ENCODE measurements around the gene GLT1D1. TPM values are rescaled to one million over a fixed set of nuclear protein-coding genes. Genes with fewer than 3 reads are reported as not detected.

GLT1D1 gene
- total and polyA plus RNA-seq, 12 donors, result 0.07 to 3.3 (median 0.66) TPM; not detected in 1

DNA sequence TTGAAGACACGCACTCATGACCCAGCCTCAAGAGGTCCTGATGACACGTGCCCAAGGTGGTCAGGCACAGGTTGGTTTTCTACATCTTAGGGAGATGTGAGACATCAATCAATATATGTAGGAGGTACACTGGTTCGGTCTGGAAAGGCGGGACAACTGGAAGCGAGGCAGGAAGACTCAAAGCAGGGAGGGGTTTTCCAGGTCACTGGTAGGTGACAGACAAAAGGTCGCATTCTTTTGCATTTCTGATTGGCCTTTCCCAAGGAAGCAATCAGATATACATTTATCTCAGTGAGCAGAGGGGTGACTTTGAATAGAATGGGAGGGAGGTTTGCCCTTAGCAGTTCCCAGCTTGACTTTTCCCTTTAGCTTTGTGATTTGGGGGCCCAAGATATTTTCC lies 38.6 kb downstream of the GLT1D1 start:
- Histone ChIP-seq H3K4me3 (no peak overlapping the region), H3K36me3 (no peaks in the 10 kb centered on the region), H3K27ac (no peak overlapping the region), H3K27me3 (no peaks in the 10 kb centered on the region), H3K9me3 (no peaks in the 10 kb centered on the region), H3K4me1 (no peaks in the 10 kb centered on the region)
- ATAC-seq (no peak), DNase-seq (no peak)
- intact Hi-C loops (cut with DNase I), result no loop called here
- TF ChIP-seq, protein P1, sequence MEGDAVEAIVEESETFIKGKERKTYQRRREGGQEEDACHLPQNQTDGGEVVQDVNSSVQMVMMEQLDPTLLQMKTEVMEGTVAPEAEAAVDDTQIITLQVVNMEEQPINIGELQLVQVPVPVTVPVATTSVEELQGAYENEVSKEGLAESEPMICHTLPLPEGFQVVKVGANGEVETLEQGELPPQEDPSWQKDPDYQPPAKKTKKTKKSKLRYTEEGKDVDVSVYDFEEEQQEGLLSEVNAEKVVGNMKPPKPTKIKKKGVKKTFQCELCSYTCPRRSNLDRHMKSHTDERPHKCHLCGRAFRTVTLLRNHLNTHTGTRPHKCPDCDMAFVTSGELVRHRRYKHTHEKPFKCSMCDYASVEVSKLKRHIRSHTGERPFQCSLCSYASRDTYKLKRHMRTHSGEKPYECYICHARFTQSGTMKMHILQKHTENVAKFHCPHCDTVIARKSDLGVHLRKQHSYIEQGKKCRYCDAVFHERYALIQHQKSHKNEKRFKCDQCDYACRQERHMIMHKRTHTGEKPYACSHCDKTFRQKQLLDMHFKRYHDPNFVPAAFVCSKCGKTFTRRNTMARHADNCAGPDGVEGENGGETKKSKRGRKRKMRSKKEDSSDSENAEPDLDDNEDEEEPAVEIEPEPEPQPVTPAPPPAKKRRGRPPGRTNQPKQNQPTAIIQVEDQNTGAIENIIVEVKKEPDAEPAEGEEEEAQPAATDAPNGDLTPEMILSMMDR (IDR thresholded peaks at IDR 0.05), result no peak
- 64 to 73% methylated on average over 6 of the region's 6 CpGs for WGBS, 2 donors

- Histone ChIP-seq H3K27me3 (peaks cover 0 to 2% (median 0%) of the 10 kb centered on the region in 7 donors), H3K4me1 (no peaks in the 10 kb centered on the region), H3K36me3 (no peaks in the 10 kb centered on the region), H3K9me3 (no peaks in the 10 kb centered on the region), H3K4me3 (no peak overlapping the region), H3K27ac (no peak overlapping the region)
- intact Hi-C loops (cut with DNase I), result no loop called here
- no peak for ATAC-seq
- TF ChIP-seq, protein P1 (IDR thresholded peaks at IDR 0.05), result no peak
- 51% methylated on average over 7 of the region's 7 CpGs for WGBS, 2 donors
- DNase-seq, result no peak
These were observed 50.0 kb downstream of the GLT1D1 start for GRCh38 chr12:128903236-128903635.

- Histone ChIP-seq H3K27me3 (peaks cover 0 to 2% (median 0%) of the 10 kb centered on the region in 7 donors), H3K9me3 (no peaks in the 10 kb centered on the region), H3K4me3 (no peak overlapping the region), H3K27ac (no peak overlapping the region), H3K36me3 (no peaks in the 10 kb centered on the region), H3K4me1 (no peaks in the 10 kb centered on the region)
- 88 to 89% methylated on average over 13 of the region's 13 CpGs for WGBS, 2 donors
- TF ChIP-seq, protein P1 (IDR thresholded peaks at IDR 0.05), result no peak
- ATAC-seq (no peak), DNase-seq (no peak)
- intact Hi-C loops (cut with DNase I), result no loop called here
These were observed 51.8 kb downstream of the GLT1D1 start for GRCh38 chr12:128905003-128905544.

- Histone ChIP-seq H3K9me3 (no peaks in the 10 kb centered on the region), H3K27ac (no peak overlapping the region), H3K4me3 (no peak overlapping the region), H3K27me3 (peaks cover 0 to 2% (median 0%) of the 10 kb centered on the region in 7 donors), H3K36me3 (no peaks in the 10 kb centered on the region), H3K4me1 (no peaks in the 10 kb centered on the region)
- TF ChIP-seq, protein P1 (IDR thresholded peaks at IDR 0.05), result no peak
- WGBS, 2 donors, result 83 to 91% methylated on average over 4 of the region's 4 CpGs
- ATAC-seq, result no peak
- intact Hi-C loops (cut with DNase I), result no loop called here
- no peak for DNase-seq
These were observed 53.3 kb downstream of the GLT1D1 start for GRCh38 chr12:128906485-128907137.

Measured in heart right ventricle (tissue), 16 donors.